ENCODE results near the gene KRTAP5-6.

KRTAP5-6 gene

GRCh38 chr11:1651411-1651980, 45.5 kb upstream of the KRTAP5-6 start:
- TF ChIP-seq MAX (IDR thresholded peaks at IDR 0.05; ENCODE audit: low read depth, low read length) (no peak), CTCF (IDR thresholded peaks at IDR 0.05; ENCODE audit: low read depth, low read length) (no peak), POLR2A (IDR thresholded peaks at IDR 0.05; ENCODE audit: extremely low read depth, insufficient read length) (no peak), MYC (IDR thresholded peaks at IDR 0.05; ENCODE audit: low read depth, low read length) (no peak)
- no peak for DNase-seq (ENCODE audit: low read depth)
- H3K4me3 ChIP-seq (ENCODE audit: low read depth, low read length) = no peak overlapping the region

GRCh38 chr11:1652026-1652425, 45.0 kb upstream of the KRTAP5-6 start:
- no peak for TF ChIP-seq MAX (IDR thresholded peaks at IDR 0.05; ENCODE audit: low read depth, low read length)
- no peak for DNase-seq (ENCODE audit: low read depth)
- no peak overlapping the region for H3K4me3 ChIP-seq (ENCODE audit: low read depth, low read length)

GRCh38 chr11:1652442-1652770, 44.6 kb upstream of the KRTAP5-6 start:
- no peak for DNase-seq (ENCODE audit: low read depth)
- H3K4me3 ChIP-seq (ENCODE audit: low read depth, low read length) = no peak overlapping the region
- TF ChIP-seq MAX (IDR thresholded peaks at IDR 0.05; ENCODE audit: low read depth, low read length) (no peak), MYC (IDR thresholded peaks at IDR 0.05; ENCODE audit: low read depth, low read length) (no peak), POLR2A (IDR thresholded peaks at IDR 0.05; ENCODE audit: extremely low read depth, insufficient read length) (no peak), CTCF (IDR thresholded peaks at IDR 0.05; ENCODE audit: low read depth, low read length) (no peak)

- peak; percentile 56 for DNase-seq (ENCODE audit: low read depth)
- TF ChIP-seq MYC (IDR thresholded peaks at IDR 0.05; ENCODE audit: low read depth, low read length) (no peak), MAX (IDR thresholded peaks at IDR 0.05; ENCODE audit: low read depth, low read length) (no peak), POLR2A (IDR thresholded peaks at IDR 0.05; ENCODE audit: extremely low read depth, insufficient read length) (no peak), CTCF (IDR thresholded peaks at IDR 0.05; ENCODE audit: low read depth, low read length) (peak; percentile 88)
- H3K4me3 ChIP-seq (ENCODE audit: low read depth, low read length) = no peak overlapping the region
These were observed 44.0 kb upstream of the KRTAP5-6 start for GRCh38 chr11:1652771-1653540.

- no peak for DNase-seq (ENCODE audit: low read depth)
- TF ChIP-seq POLR2A (IDR thresholded peaks at IDR 0.05; ENCODE audit: extremely low read depth, insufficient read length) = no peak
These were observed 43.2 kb upstream of the KRTAP5-6 start for GRCh38 chr11:1653541-1654387.

GRCh38 chr11:1654388-1655167, 42.4 kb upstream of the KRTAP5-6 start:
- no peak for TF ChIP-seq POLR2A (IDR thresholded peaks at IDR 0.05; ENCODE audit: extremely low read depth, insufficient read length)
- H3K4me3 ChIP-seq (ENCODE audit: low read depth, low read length) = no peak overlapping the region
- DNase-seq (ENCODE audit: low read depth) = no peak

More at GRCh38 chr11:1653541-1654387, 43.2 kb upstream of the KRTAP5-6 start:
- no peak overlapping the region for H3K4me3 ChIP-seq (ENCODE audit: low read depth, low read length)
